Measurements from ENCODE around the gene PPFIBP2. TPM values are rescaled to one million over a fixed set of nuclear protein-coding genes. Genes with fewer than 3 reads are reported as not detected.
A peak's percentile ranks its signal among the peaks of the same experiment; 100 is the strongest.

PPFIBP2 gene
- total RNA-seq, 4 donors from 2014 or later: 28.1 to 61.1 (median 49.4) TPM

DNA sequence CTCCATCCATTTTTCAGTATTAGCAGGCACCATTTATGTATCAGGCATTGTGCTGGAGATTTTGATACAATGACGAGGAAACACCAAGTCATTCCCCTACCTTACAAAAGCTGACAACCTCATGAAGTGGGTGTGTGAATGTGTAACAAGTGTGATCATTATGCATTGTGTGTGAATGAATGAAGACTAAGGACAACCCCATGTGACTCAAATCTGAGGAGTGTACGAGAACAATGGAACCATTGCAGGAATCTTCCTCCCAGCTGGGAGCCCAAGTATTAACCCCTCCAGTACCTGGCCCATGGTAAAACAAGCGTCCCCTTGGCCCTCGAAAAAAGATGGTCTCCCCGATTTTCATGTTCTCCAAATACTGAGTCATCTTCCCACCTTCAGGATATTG lies 155.1 kb downstream of the PPFIBP2 start:
- peaks cover 9 to 80% (median 11%) of the 10 kb centered on the region in 3 donors for H3K4me1 ChIP-seq
- peaks cover 0 to 43% (median 0%) of the 10 kb centered on the region in 3 donors for H3K36me3 ChIP-seq
- peaks cover 0 to 30% (median 0%) of the 10 kb centered on the region in 4 donors for H3K27me3 ChIP-seq
- intact Hi-C loops (cut with DNase I): no loop called here
- DNase-seq: no peak
- TF ChIP-seq, protein P1, sequence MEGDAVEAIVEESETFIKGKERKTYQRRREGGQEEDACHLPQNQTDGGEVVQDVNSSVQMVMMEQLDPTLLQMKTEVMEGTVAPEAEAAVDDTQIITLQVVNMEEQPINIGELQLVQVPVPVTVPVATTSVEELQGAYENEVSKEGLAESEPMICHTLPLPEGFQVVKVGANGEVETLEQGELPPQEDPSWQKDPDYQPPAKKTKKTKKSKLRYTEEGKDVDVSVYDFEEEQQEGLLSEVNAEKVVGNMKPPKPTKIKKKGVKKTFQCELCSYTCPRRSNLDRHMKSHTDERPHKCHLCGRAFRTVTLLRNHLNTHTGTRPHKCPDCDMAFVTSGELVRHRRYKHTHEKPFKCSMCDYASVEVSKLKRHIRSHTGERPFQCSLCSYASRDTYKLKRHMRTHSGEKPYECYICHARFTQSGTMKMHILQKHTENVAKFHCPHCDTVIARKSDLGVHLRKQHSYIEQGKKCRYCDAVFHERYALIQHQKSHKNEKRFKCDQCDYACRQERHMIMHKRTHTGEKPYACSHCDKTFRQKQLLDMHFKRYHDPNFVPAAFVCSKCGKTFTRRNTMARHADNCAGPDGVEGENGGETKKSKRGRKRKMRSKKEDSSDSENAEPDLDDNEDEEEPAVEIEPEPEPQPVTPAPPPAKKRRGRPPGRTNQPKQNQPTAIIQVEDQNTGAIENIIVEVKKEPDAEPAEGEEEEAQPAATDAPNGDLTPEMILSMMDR (IDR thresholded peaks at IDR 0.05): no peak
- TF ChIP-seq POLR2A (IDR thresholded peaks at IDR 0.05): no peak
- no peaks in the 10 kb centered on the region for H3K9me3 ChIP-seq
- no peak overlapping the region for H3K4me3 ChIP-seq
- 53 to 60% methylated on average over 5 of the region's 5 CpGs for WGBS, 2 donors
- H3K27ac ChIP-seq: peak overlapping the region; percentile 61 to 90 (median 70)

DNA sequence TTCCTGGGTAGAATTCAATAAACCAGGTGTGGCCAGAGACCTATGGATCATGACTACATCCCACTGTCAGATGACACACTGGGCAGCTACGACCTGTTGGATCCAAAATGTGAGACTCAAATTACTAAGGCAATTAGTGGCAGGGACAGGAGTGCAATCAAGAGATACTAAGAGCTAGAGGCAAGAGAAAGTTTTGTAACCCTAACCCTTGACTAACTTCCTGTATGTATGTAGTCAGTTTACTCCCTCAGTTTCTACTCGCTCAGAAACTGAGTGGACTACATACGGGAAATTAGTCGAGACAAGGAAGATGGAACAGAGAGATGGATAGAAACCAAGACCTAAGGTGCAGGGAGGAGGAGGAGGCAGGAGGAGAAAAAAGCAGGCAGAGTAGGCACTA lies 156.8 kb downstream of the PPFIBP2 start:
- H3K27ac ChIP-seq: peak overlapping the region; percentile 37 to 90 (median 83)
- TF ChIP-seq, protein P1 (IDR thresholded peaks at IDR 0.05): no peak
- TF ChIP-seq POLR2A (IDR thresholded peaks at IDR 0.05): no peak
- 39 to 55% methylated on average over 3 to 4 of the region's 4 CpGs for WGBS, 2 donors

DNA sequence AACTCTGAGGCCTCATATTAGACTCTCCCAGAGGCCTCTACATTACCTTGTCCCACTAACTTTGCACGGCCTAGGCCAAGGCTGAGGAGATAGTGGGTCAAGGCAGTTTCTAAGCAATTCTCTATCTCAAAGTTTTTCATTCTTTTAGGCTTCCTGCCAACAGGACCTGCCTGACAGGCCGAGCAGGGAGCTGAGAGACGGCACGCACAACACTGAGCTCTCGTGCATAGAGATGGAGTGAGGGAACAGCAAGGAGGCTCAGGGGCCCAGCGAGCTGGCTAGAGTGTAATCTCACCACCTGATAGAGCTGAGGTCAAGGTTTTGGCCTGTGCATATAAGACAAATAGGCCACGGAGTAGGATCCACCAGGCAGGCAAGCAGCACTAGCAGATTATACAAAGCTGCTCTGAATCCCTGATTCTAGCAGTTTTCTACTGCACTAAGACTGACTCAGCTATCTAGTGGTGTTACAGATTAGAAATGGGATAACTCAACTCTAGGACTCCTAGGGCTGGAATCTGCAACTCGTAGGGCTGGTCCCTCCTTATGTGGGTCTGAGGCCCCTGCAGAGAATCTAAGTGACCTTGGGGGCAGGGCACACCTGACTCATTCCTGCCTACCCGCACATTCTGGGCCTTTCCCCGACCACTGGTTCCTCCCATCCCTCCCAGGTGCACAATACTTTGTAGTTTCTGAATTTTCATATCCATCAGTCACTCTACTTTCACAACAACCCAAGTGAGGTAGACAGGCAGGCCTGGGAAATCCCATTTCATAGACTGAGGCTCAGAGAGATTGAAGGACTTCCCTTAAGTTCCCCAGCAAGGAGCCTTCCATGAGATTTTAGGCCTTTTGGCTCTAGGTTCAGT lies 157.8 kb downstream of the PPFIBP2 start:
- 51 to 52% methylated on average over 7 to 9 of the region's 10 CpGs for WGBS, 2 donors
- no peak for DNase-seq
- H3K9me3 ChIP-seq: no peaks in the 10 kb centered on the region
- peaks cover 13 to 76% (median 18%) of the 10 kb centered on the region in 3 donors for H3K4me1 ChIP-seq
- intact Hi-C loops (cut with DNase I): no loop called here
- peak overlapping the region; percentile 37 to 90 (median 83) for H3K27ac ChIP-seq
- H3K36me3 ChIP-seq: peaks cover 0 to 19% (median 0%) of the 10 kb centered on the region in 3 donors
- H3K4me3 ChIP-seq: no peak overlapping the region
- TF ChIP-seq, protein P1 (IDR thresholded peaks at IDR 0.05): no peak
- no peak for TF ChIP-seq POLR2A (IDR thresholded peaks at IDR 0.05)
- H3K27me3 ChIP-seq: peaks cover 0 to 40% (median 0%) of the 10 kb centered on the region in 4 donors

More for the DNA sequence above, 156.8 kb downstream of the PPFIBP2 start:
- intact Hi-C loops (cut with DNase I): no loop called here
- DNase-seq: no peak
- H3K27me3 ChIP-seq: peaks cover 0 to 40% (median 0%) of the 10 kb centered on the region in 4 donors
- H3K36me3 ChIP-seq: peaks cover 0 to 26% (median 0%) of the 10 kb centered on the region in 3 donors
- H3K4me1 ChIP-seq: peaks cover 9 to 85% (median 18%) of the 10 kb centered on the region in 3 donors
- no peak overlapping the region for H3K4me3 ChIP-seq
- no peaks in the 10 kb centered on the region for H3K9me3 ChIP-seq

DNA sequence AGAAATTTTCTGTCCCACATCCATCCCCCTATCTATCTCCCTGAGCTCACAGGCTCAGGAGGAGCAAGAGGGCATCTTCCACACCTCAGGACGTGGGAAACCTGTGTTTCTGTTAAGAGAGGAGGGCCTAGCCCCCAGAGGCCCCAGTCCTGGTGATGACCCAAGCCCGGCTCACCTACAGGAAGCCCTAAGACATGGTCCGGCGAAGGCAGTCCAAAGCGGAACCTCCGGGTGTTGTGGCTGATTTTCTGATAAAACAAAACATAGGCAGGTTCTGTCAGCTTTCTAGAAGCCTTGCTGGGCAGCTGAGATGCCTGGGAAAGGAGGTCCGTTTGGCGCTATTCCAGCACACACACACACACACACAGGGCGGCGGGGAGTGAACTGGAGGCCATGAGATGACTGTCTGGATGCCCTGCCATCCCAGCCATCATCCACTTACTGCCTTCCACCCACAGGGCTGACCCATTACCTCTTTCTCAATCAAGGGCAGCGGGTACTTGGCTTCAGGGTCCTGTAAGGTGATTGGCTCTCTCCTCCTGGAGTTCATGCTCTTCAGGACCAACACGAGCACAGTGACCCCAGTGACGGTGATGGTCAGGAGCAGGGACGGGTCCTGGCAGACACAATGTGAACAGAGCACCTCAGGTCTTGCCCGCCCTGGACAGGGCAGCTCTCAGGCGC lies 158.6 kb downstream of the PPFIBP2 start:
- H3K27ac ChIP-seq: peak overlapping the region; percentile 77 to 90 (median 83)
- peaks cover 0 to 40% (median 0%) of the 10 kb centered on the region in 4 donors for H3K27me3 ChIP-seq
- 86 to 88% methylated on average over 8 to 11 of the region's 16 CpGs for WGBS, 2 donors
- H3K36me3 ChIP-seq: peaks cover 0 to 13% (median 0%) of the 10 kb centered on the region in 3 donors
- intact Hi-C loops (cut with DNase I): no loop called here
- DNase-seq: no peak
- H3K9me3 ChIP-seq: no peaks in the 10 kb centered on the region
- no peak for TF ChIP-seq POLR2A (IDR thresholded peaks at IDR 0.05)
- TF ChIP-seq, protein P1 (IDR thresholded peaks at IDR 0.05): no peak
- H3K4me3 ChIP-seq: peak overlapping the region in 2 of 4 donors; percentile 68 to 75
- peaks cover 18 to 79% (median 18%) of the 10 kb centered on the region in 3 donors for H3K4me1 ChIP-seq

Measured in esophagus squamous epithelium (tissue), 5 donors.